Mucosa of rectum (tissue), 2 donors: Measurements from ENCODE around the gene SHISA2.
"Not testable (repeated sequence)": the region's sequence is repeated elsewhere in the genome, so short reads cannot be mapped to it uniquely, and the experiment has no call there.

Source experiments
- H3K27ac ChIP-seq, 2 donors: one replicate each; pipeline ENCODE4 v1.7.0; 2013; ENCODE audit warnings: inconsistent platforms in 2 of 2, low read depth in 2 of 2, low read length in 2 of 2
- H3K27me3 ChIP-seq, 2 donors: one replicate each; pipeline ENCODE4 v1.7.0; 2013; ENCODE audit warnings: low read length in 2 of 2; ENCODE audit not compliant: control insufficient read depth in 2 of 2, insufficient read depth in 2 of 2
- H3K36me3 ChIP-seq, 2 donors: one replicate each; pipeline ENCODE4 v1.7.0; 2013; ENCODE audit warnings: low read length in 2 of 2; ENCODE audit not compliant: control insufficient read depth in 2 of 2, insufficient read depth in 2 of 2
- H3K4me1 ChIP-seq, 2 donors: one replicate each; pipeline ENCODE4 v1.7.0; 2013; ENCODE audit warnings: low read length in 2 of 2, mild to moderate bottlenecking in 1 of 2; ENCODE audit not compliant: control insufficient read depth in 2 of 2, insufficient read depth in 2 of 2
- H3K4me3 ChIP-seq, 2 donors: one replicate each; pipeline ENCODE4 v1.7.0; 2013; ENCODE audit warnings: low read length in 2 of 2
- H3K9ac ChIP-seq, 2 donors: one replicate each; pipeline ENCODE4 v1.7.0; 2013; ENCODE audit warnings: low read length in 2 of 2, low read depth in 1 of 2, mild to moderate bottlenecking in 1 of 2
- H3K9me3 ChIP-seq, 2 donors: one replicate each; pipeline ENCODE4 v1.7.0; 2013; ENCODE audit warnings: low read length in 2 of 2; ENCODE audit not compliant: control insufficient read depth in 2 of 2
- donor health status: healthy.
- donor health status: Normal muscosa, but diverticular disease.

The SHISA2 gene

DNA sequence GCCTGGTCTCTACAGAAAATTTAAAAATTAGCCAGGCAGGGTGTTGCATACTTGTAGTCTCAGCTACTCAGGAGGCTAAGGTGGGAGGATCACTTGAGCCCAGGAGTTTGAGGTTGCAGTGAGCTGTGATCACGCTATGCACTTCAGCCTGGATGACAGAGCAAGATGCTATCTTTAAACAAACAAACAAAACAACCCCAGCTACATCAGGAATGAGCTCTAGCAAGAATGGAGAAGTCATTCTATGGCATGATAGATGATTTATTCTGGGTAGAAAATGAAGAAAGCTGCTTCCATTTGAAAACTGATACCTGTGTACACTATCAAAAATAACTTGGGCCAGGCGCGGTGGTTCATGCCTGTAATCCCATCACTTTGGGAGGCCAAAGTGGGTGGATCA, 15.8 kb upstream of the SHISA2 start:
- Histone ChIP-seq H3K9ac (no peak overlapping the region), H3K9me3 (no peaks in the 10 kb centered on the region), H3K27ac (no peak overlapping the region), H3K27me3 (no peaks in the 10 kb centered on the region), H3K36me3 (no peaks in the 10 kb centered on the region), H3K4me1 (no peaks in the 10 kb centered on the region), H3K4me3 (no peak overlapping the region)

DNA sequence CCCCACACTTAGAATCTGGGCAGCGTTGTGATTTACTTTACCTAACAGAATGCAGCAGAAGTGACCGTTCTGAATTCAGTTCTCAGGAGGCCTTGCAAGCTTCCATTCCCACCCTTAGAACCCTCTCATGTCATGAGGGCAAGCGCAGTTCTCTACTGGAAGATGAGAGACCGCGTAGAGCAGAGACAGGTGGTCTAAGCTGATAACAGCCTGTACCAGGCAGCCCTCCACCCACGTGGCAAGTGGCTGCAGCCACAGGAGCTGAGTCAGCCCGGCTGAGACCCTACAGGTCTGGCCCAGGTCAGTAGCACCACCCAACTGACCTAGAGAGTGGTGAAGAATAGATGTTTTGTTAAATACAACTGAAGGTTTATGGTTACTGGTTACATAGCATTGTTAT, 14.7 kb upstream of the SHISA2 start:
- H3K27me3 ChIP-seq, H3K36me3 ChIP-seq, H3K9me3 ChIP-seq, H3K4me3 ChIP-seq, H3K4me1 ChIP-seq, H3K9ac ChIP-seq, H3K27ac ChIP-seq: not testable (repeated sequence)

GRCh38 chr13:26062853-26063444, 11.1 kb upstream of the SHISA2 start:
- Histone ChIP-seq H3K4me3 (no peak overlapping the region), H3K4me1 (no peaks in the 10 kb centered on the region), H3K9me3 (no peaks in the 10 kb centered on the region), H3K36me3 (no peaks in the 10 kb centered on the region), H3K9ac (no peak overlapping the region), H3K27me3 (no peaks in the 10 kb centered on the region), H3K27ac (no peak overlapping the region)

- H3K4me3 ChIP-seq: no peak overlapping the region
- no peak overlapping the region for H3K9ac ChIP-seq
- H3K9me3 ChIP-seq: no peaks in the 10 kb centered on the region
- no peak overlapping the region for H3K27ac ChIP-seq
- H3K27me3 ChIP-seq: no peaks in the 10 kb centered on the region
- H3K36me3 ChIP-seq: no peaks in the 10 kb centered on the region
- H3K4me1 ChIP-seq: no peaks in the 10 kb centered on the region
Measured at GRCh38 chr13:26061947-26062346, 10.1 kb upstream of the SHISA2 start.

- Histone ChIP-seq H3K4me1 (no peaks in the 10 kb centered on the region), H3K36me3 (no peaks in the 10 kb centered on the region)
Measured at GRCh38 chr13:26061256-26061655, 9.4 kb upstream of the SHISA2 start.

GRCh38 chr13:26060357-26060756, 8.5 kb upstream of the SHISA2 start:
- H3K4me3 ChIP-seq: no peak overlapping the region

More at GRCh38 chr13:26061256-26061655, 9.4 kb upstream of the SHISA2 start:
- Histone ChIP-seq H3K9ac (no peak overlapping the region), H3K27me3 (no peaks in the 10 kb centered on the region), H3K4me3 (no peak overlapping the region), H3K9me3 (no peaks in the 10 kb centered on the region), H3K27ac (no peak overlapping the region)

GRCh38 chr13:26058704-26059103, 6.9 kb upstream of the SHISA2 start:
- no peak overlapping the region for H3K4me3 ChIP-seq
- H3K4me1 ChIP-seq: no peaks in the 10 kb centered on the region
- no peaks in the 10 kb centered on the region for H3K27me3 ChIP-seq
- no peak overlapping the region for H3K9ac ChIP-seq
- H3K36me3 ChIP-seq: no peaks in the 10 kb centered on the region
- no peaks in the 10 kb centered on the region for H3K9me3 ChIP-seq
- no peak overlapping the region for H3K27ac ChIP-seq

More at GRCh38 chr13:26060357-26060756, 8.5 kb upstream of the SHISA2 start:
- Histone ChIP-seq H3K36me3 (no peaks in the 10 kb centered on the region), H3K27me3 (no peaks in the 10 kb centered on the region), H3K27ac (no peak overlapping the region), H3K9me3 (no peaks in the 10 kb centered on the region), H3K9ac (no peak overlapping the region), H3K4me1 (no peaks in the 10 kb centered on the region)

DNA sequence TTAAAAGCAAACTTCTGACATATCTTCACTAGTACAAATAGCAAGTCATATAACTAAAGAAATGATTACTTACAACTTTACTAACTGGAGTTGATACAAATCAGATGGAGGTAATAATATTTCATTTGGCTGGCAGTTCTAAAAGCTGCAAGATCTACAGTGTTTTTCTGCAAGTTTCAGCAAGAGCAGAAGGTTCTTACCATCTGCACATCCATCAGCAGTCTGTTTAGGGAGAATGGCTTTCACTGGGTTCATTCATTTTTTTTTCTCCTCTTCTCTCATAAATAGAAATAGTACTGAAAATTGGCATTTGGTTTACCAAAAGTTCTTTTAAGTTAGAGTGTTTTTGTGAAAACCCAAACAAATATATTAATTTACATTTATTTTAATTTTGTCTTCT, 3.1 kb upstream of the SHISA2 start:
- no peak overlapping the region for H3K4me3 ChIP-seq
- no peak overlapping the region for H3K9ac ChIP-seq
- H3K4me1 ChIP-seq: no peaks in the 10 kb centered on the region
- H3K36me3 ChIP-seq: no peaks in the 10 kb centered on the region
- H3K27me3 ChIP-seq: peaks cover 5 to 6% of the 10 kb centered on the region in 2 donors
- H3K9me3 ChIP-seq: no peaks in the 10 kb centered on the region
- H3K27ac ChIP-seq: no peak overlapping the region

GRCh38 chr13:26053418-26053980, 1.7 kb upstream of the SHISA2 start:
- no peak overlapping the region for H3K27ac ChIP-seq
- H3K4me3 ChIP-seq: no peak overlapping the region
- peaks cover 13 to 15% of the 10 kb centered on the region in 2 donors for H3K27me3 ChIP-seq

GRCh38 chr13:26052337-26052736, 521 bp upstream of the SHISA2 start:
- H3K9ac ChIP-seq: no peak overlapping the region
- peak overlapping the region; percentile 13 to 32 for H3K4me3 ChIP-seq
- no peak overlapping the region for H3K27ac ChIP-seq
- H3K4me1 ChIP-seq: no peaks in the 10 kb centered on the region
- H3K9me3 ChIP-seq: no peaks in the 10 kb centered on the region
- H3K36me3 ChIP-seq: no peaks in the 10 kb centered on the region
- H3K27me3 ChIP-seq: peaks cover 13 to 17% of the 10 kb centered on the region in 2 donors

More at GRCh38 chr13:26053418-26053980, 1.7 kb upstream of the SHISA2 start:
- no peak overlapping the region for H3K9ac ChIP-seq
- no peaks in the 10 kb centered on the region for H3K9me3 ChIP-seq
- H3K4me1 ChIP-seq: no peaks in the 10 kb centered on the region
- no peaks in the 10 kb centered on the region for H3K36me3 ChIP-seq
